ENCODE data around the gene MRPS24.
"Not testable (repeated sequence)": the region's sequence is repeated elsewhere in the genome, so short reads cannot be mapped to it uniquely, and the experiment has no call there.

Gene MRPS24

GRCh38 chr7:43869006-43869866, at the start of gene MRPS24:
Gene MRPS24, minus strand, starts transcription at chr7:43869517. Its CDS starts 22 bp downstream, at chr7:43869495.
- no peaks in the 10 kb centered on the region for H3K9me3 Mint-ChIP-seq
- H3K4me1 Mint-ChIP-seq: peaks cover 23% of the 10 kb centered on the region
- H3K36me3 Mint-ChIP-seq: peaks cover 12% of the 10 kb centered on the region
- no peaks in the 10 kb centered on the region for H3K27me3 Mint-ChIP-seq
- peak within 1 kb of the TSS; percentile 92 for H3K27ac Mint-ChIP-seq
- peak within 1 kb of the TSS; percentile 86 for H3K4me3 Mint-ChIP-seq

- Mint-ChIP-seq H3K27ac (no peak overlapping the region), H3K4me3 (no peak overlapping the region), H3K4me1 (peaks cover 6% of the 10 kb centered on the region), H3K36me3 (peaks cover 7% of the 10 kb centered on the region), H3K9me3 (no peaks in the 10 kb centered on the region), H3K27me3 (no peaks in the 10 kb centered on the region)
These were observed 46.6 kb upstream of the MRPS24 start for GRCh38 chr7:43915907-43916306.

- no peak overlapping the region for H3K4me3 Mint-ChIP-seq
- no peaks in the 10 kb centered on the region for H3K9me3 Mint-ChIP-seq
- H3K36me3 Mint-ChIP-seq: peaks cover 8% of the 10 kb centered on the region
- H3K27me3 Mint-ChIP-seq: no peaks in the 10 kb centered on the region
- H3K27ac Mint-ChIP-seq: no peak overlapping the region
- peaks cover 3% of the 10 kb centered on the region for H3K4me1 Mint-ChIP-seq
These were observed 45.5 kb upstream of the MRPS24 start for GRCh38 chr7:43914795-43915194.

GRCh38 chr7:43906331-43907010, 37.2 kb upstream of the MRPS24 start, which contains the start of gene URGCP:
Gene URGCP, minus strand, starts transcription at chr7:43906596. Its CDS starts 21 bp downstream, at chr7:43906575.
- H3K27me3 Mint-ChIP-seq: no peaks in the 10 kb centered on the region

GRCh38 chr7:43905956-43906330, 36.6 kb upstream of the MRPS24 start:
- H3K27ac Mint-ChIP-seq: peak overlapping the region; percentile 98
- H3K4me3 Mint-ChIP-seq: peak overlapping the region; percentile 95
- H3K4me1 Mint-ChIP-seq: peaks cover 43% of the 10 kb centered on the region
- no peaks in the 10 kb centered on the region for H3K9me3 Mint-ChIP-seq
- no peaks in the 10 kb centered on the region for H3K27me3 Mint-ChIP-seq
- H3K36me3 Mint-ChIP-seq: peaks cover 1% of the 10 kb centered on the region

More at GRCh38 chr7:43906331-43907010, 37.2 kb upstream of the MRPS24 start, which contains the start of gene URGCP:
- Mint-ChIP-seq H3K4me3 (peak within 1 kb of the TSS; percentile 95), H3K4me1 (peaks cover 41% of the 10 kb centered on the region), H3K27ac (peak within 1 kb of the TSS; percentile 98), H3K9me3 (no peaks in the 10 kb centered on the region), H3K36me3 (peaks cover 1% of the 10 kb centered on the region)

GRCh38 chr7:43905209-43905946, 36.1 kb upstream of the MRPS24 start:
- peak overlapping the region; percentile 95 for H3K4me3 Mint-ChIP-seq
- no peaks in the 10 kb centered on the region for H3K9me3 Mint-ChIP-seq
- peaks cover 43% of the 10 kb centered on the region for H3K4me1 Mint-ChIP-seq
- peak overlapping the region; percentile 98 for H3K27ac Mint-ChIP-seq
- no peaks in the 10 kb centered on the region for H3K36me3 Mint-ChIP-seq
- no peaks in the 10 kb centered on the region for H3K27me3 Mint-ChIP-seq

DNA sequence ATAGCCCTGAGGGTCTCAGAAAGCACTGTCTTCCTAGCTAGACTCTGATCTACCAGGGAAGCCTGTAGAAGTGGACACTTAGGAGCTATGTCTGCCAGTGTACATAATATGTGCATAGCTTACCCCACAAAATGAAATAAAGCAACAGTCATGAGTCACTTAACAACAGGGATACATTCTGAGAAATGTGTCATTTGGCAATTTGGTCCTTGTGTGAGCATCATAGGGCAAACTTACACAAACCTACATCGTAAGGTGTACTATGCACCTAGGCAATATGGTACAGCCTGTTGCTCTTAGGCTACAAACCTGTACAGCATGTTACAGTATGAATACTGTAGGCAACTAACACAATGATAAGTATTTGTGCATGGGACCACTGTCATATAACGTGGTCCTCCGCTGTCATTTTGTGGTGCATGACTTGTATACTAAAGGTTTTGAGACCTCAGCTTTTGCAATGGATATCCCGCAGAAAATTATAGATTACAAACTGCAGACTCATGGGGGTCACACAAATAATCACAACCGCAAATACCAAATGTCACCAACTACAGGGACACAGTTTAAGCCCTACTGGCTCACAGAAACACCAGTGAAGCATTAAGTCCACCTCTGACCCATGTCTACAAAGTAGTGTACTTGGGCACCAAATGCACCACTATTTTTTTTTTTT, 35.4 kb upstream of the MRPS24 start:
- H3K36me3 Mint-ChIP-seq: no peaks in the 10 kb centered on the region

DNA sequence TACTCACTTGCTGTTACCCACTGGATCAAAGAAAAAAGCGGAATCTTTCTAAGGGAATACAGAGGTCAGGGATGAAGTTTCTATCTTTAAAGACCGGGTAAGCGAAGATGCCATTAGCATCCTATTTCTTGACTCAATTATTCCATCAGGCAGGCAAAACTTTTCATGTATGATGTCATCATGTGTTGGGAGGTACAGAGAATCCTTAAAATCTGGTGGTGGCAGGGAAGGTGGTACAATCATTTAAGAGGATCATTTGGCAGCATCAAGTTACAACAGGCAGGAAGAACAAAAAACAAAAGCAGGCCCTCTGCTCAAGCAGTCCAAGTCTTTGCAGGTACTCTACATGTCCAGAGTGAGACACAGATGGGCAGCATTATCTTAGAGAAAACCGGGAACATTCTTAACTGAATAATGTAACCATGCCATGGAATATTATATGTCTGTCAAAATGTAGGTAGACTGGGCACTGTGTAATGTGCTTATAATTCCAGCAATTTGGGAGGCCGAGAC, 33.3 kb upstream of the MRPS24 start:
- H3K27ac Mint-ChIP-seq: peak overlapping the region; percentile 68
- H3K36me3 Mint-ChIP-seq: no peaks in the 10 kb centered on the region
- H3K9me3 Mint-ChIP-seq: no peaks in the 10 kb centered on the region
- peaks cover 49% of the 10 kb centered on the region for H3K4me1 Mint-ChIP-seq
- H3K4me3 Mint-ChIP-seq: no peak overlapping the region
- H3K27me3 Mint-ChIP-seq: no peaks in the 10 kb centered on the region

More for the DNA sequence above, 35.4 kb upstream of the MRPS24 start:
- Mint-ChIP-seq H3K9me3 (no peaks in the 10 kb centered on the region), H3K4me3 (peak overlapping the region; percentile 95), H3K27ac (peak overlapping the region; percentile 35), H3K4me1 (peaks cover 43% of the 10 kb centered on the region), H3K27me3 (no peaks in the 10 kb centered on the region)

DNA sequence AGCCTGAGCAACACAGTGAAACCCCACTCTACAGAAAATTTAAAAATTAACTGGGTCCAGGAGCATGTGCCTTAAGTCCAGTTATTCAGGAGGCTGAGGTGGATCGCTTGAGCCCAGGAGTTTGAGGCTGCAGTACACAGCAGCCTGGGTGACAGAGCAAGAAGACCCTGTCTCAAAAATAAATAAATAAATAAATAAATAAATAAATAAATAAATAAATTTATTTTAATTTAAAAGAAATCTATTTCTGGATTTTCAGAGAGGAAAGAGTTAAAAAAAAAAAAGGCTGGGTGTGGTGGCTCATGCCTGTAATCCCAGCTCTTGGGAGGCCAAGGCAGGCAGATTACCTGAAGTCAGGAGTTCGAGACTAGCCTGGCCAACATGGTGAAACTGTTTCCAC, 29.3 kb upstream of the MRPS24 start:
- not testable (repeated sequence) for H3K36me3 Mint-ChIP-seq, H3K27me3 Mint-ChIP-seq, H3K27ac Mint-ChIP-seq, H3K4me3 Mint-ChIP-seq, H3K9me3 Mint-ChIP-seq
- peaks cover 48% of the 10 kb centered on the region for H3K4me1 Mint-ChIP-seq

GRCh38 chr7:43895847-43896415, 26.6 kb upstream of the MRPS24 start:
- no peak overlapping the region for H3K4me3 Mint-ChIP-seq
- no peaks in the 10 kb centered on the region for H3K27me3 Mint-ChIP-seq
- no peak overlapping the region for H3K27ac Mint-ChIP-seq
- no peaks in the 10 kb centered on the region for H3K9me3 Mint-ChIP-seq
- H3K4me1 Mint-ChIP-seq: peaks cover 47% of the 10 kb centered on the region
- peaks cover 7% of the 10 kb centered on the region for H3K36me3 Mint-ChIP-seq

DNA sequence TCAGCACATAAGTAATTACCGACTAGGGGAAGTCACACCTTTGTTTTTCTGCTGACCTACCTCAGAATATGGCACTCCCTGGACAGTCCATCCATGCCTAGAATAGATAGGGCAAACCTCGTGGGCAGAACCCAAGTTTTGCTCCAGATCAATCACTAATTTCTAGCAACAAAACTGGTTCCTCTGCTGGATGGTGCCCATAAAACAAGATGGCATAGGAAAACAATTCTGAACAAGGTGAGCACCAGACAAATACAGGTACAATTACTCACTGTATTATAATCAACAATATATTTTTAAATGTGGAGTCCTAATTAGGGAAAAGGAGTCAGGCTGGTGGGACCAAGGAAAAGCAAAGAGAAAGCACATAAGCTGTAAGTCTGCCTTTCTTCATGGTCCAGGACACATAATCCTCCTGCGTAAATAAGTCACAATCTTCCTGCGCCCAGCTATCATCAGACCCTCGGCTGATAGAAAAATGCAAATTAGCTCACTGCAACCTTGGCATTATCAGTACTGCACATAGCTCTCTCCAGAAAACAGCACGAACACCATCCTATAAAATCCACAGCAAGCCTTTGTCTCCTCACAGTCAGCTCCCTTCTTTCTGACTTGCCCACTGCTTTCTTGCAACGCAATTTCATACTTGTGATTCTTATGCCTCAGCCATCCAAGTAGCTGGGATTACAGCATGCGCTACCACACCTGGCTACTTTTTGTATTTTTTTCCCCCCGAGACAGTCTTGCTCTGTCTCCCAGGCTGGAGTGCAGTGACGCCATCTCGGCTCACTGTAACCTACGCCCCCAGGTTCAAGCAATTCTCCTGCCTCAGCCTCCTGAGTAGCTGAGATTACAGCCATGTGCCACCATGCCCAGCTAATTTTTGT, 22.0 kb upstream of the MRPS24 start:
- H3K9me3 Mint-ChIP-seq: no peaks in the 10 kb centered on the region
- H3K4me3 Mint-ChIP-seq: no peak overlapping the region
- H3K27ac Mint-ChIP-seq: no peak overlapping the region
- peaks cover 58% of the 10 kb centered on the region for H3K4me1 Mint-ChIP-seq
- H3K36me3 Mint-ChIP-seq: peaks cover 7% of the 10 kb centered on the region
- no peaks in the 10 kb centered on the region for H3K27me3 Mint-ChIP-seq

GRCh38 chr7:43890468-43890867, 21.2 kb upstream of the MRPS24 start:
- H3K4me1 Mint-ChIP-seq: peaks cover 53% of the 10 kb centered on the region
- H3K27me3 Mint-ChIP-seq: no peaks in the 10 kb centered on the region
- no peaks in the 10 kb centered on the region for H3K9me3 Mint-ChIP-seq
- H3K36me3 Mint-ChIP-seq: peaks cover 6% of the 10 kb centered on the region
- no peak overlapping the region for H3K4me3 Mint-ChIP-seq
- no peak overlapping the region for H3K27ac Mint-ChIP-seq

- Mint-ChIP-seq H3K36me3 (peaks cover 7% of the 10 kb centered on the region), H3K4me1 (peaks cover 47% of the 10 kb centered on the region), H3K4me3 (peak overlapping the region; percentile 30), H3K9me3 (no peaks in the 10 kb centered on the region), H3K27me3 (no peaks in the 10 kb centered on the region), H3K27ac (peak overlapping the region; percentile 60)
These were observed 20.0 kb upstream of the MRPS24 start for GRCh38 chr7:43888993-43889945.

All from activated naive CD4-positive, alpha-beta T cell treated with anti-CD3 and anti-CD28 coated beads, Interleukin-2, amount 50 U/mL, for 24 hours (primary cell).